Ishikawa (cell line): Measurements from ENCODE around the gene SH3RF3.

Experiments used
- CEBPB ChIP-seq: IDR thresholded peaks from 2 replicates; pipeline ENCODE4 v1.6.1; 2012
- CREB1 ChIP-seq: IDR thresholded peaks from 2 replicates; pipeline ENCODE4 v1.6.1; 2012; ENCODE audit warnings: low read depth
- EGR1 ChIP-seq: IDR thresholded peaks from 2 replicates; pipeline ENCODE4 v1.6.1; 2012
- EP300 ChIP-seq: IDR thresholded peaks from 2 replicates; pipeline ENCODE4 v1.6.1; 2012; ENCODE audit warnings: borderline replicate concordance
- FOXM1 ChIP-seq: IDR thresholded peaks from 2 replicates; pipeline ENCODE4 v1.6.1; 2012; ENCODE audit warnings: low read depth, borderline replicate concordance
- MAX ChIP-seq: IDR thresholded peaks from 2 replicates; pipeline ENCODE4 v1.6.1; 2012
- NFIC ChIP-seq: IDR thresholded peaks from 2 replicates; pipeline ENCODE4 v1.6.1; 2012
- RAD21 ChIP-seq: IDR thresholded peaks from 2 replicates; pipeline ENCODE4 v1.6.1; 2012; ENCODE audit warnings: low read depth
- REST ChIP-seq: IDR thresholded peaks from 2 replicates; pipeline ENCODE4 v1.6.1; 2012; ENCODE audit warnings: low read depth, mild to moderate bottlenecking
- TAF1 ChIP-seq: IDR thresholded peaks from 2 replicates; pipeline ENCODE4 v1.6.1; 2012; ENCODE audit warnings: low read depth, mild to moderate bottlenecking
- TCF12 ChIP-seq: IDR thresholded peaks from 2 replicates; pipeline ENCODE4 v1.6.1; 2012; ENCODE audit warnings: low read depth
- TEAD4 ChIP-seq: IDR thresholded peaks from 2 replicates; pipeline ENCODE4 v1.6.1; 2012
- USF1 ChIP-seq: IDR thresholded peaks from 2 replicates; pipeline ENCODE4 v1.6.1; 2012
- YY1 ChIP-seq: IDR thresholded peaks from 2 replicates; pipeline ENCODE4 v1.6.1; 2012; ENCODE audit warnings: low read depth
- ZBTB7A ChIP-seq: IDR thresholded peaks from 2 replicates; pipeline ENCODE4 v1.6.1; 2012; ENCODE audit warnings: low read depth

SH3RF3 gene

GRCh38 chr2:109305490-109306167, 176.6 kb downstream of the SH3RF3 start:
- TF ChIP-seq YY1 (no peak), TAF1 (no peak), CEBPB (no peak), TEAD4 (no peak), ZBTB7A (no peak), NFIC (no peak)

- TF ChIP-seq FOXM1 = no peak
- no peak for TF ChIP-seq TAF1
- no peak for TF ChIP-seq EGR1
- TF ChIP-seq TCF12 = no peak
- TF ChIP-seq EP300 = no peak
- no peak for TF ChIP-seq CREB1
- no peak for TF ChIP-seq CEBPB
- no peak for TF ChIP-seq TEAD4
- no peak for TF ChIP-seq YY1
Measured at GRCh38 chr2:109306190-109306589, 177.2 kb downstream of the SH3RF3 start.

GRCh38 chr2:109311771-109312170, 182.8 kb downstream of the SH3RF3 start:
- TF ChIP-seq REST (no peak), TCF12 (no peak), EP300 (no peak), ZBTB7A (no peak), NFIC (no peak), MAX (no peak), EGR1 (no peak), USF1 (no peak), YY1 (no peak), RAD21 (no peak), CREB1 (no peak), TAF1 (no peak), CEBPB (no peak), TEAD4 (no peak), FOXM1 (no peak)

- TF ChIP-seq EGR1 = no peak
- no peak for TF ChIP-seq EP300
- TF ChIP-seq TCF12 = no peak
- no peak for TF ChIP-seq RAD21
- TF ChIP-seq MAX = no peak
- TF ChIP-seq CEBPB = no peak
- TF ChIP-seq TAF1 = no peak
- TF ChIP-seq YY1 = no peak
- TF ChIP-seq USF1 = no peak
- TF ChIP-seq ZBTB7A = no peak
- no peak for TF ChIP-seq FOXM1
- no peak for TF ChIP-seq TEAD4
- no peak for TF ChIP-seq NFIC
- TF ChIP-seq CREB1 = no peak
- TF ChIP-seq REST = no peak
Measured at GRCh38 chr2:109312902-109313301, 183.9 kb downstream of the SH3RF3 start.

GRCh38 chr2:109313343-109313742, 184.3 kb downstream of the SH3RF3 start:
- no peak for TF ChIP-seq EP300
- TF ChIP-seq RAD21 = no peak
- TF ChIP-seq TCF12 = no peak
- no peak for TF ChIP-seq EGR1
- TF ChIP-seq CREB1 = no peak
- TF ChIP-seq FOXM1 = no peak

- TF ChIP-seq REST (no peak), YY1 (no peak), CEBPB (no peak)
Measured at GRCh38 chr2:109316091-109316490, 187.1 kb downstream of the SH3RF3 start.
